Measurements from ENCODE around the gene LDLRAD4. TPM values are rescaled to one million over a fixed set of nuclear protein-coding genes. Genes with fewer than 3 reads are reported as not detected.

The LDLRAD4 gene
- total and polyA plus RNA-seq, 11 donors: 10.4 to 44.0 (median 29.6) TPM

- DNase-seq (no peak), ATAC-seq (no peak)
- Histone ChIP-seq H3K9me3 (peaks cover 0 to 23% (median 8%) of the 10 kb centered on the region in 12 donors), H3K27ac (no peak overlapping the region), H3K4me3 (no peak overlapping the region), H3K4me1 (peaks cover 0 to 18% (median 9%) of the 10 kb centered on the region in 12 donors), H3K36me3 (peaks cover 0 to 3% (median 0%) of the 10 kb centered on the region in 9 donors), H3K27me3 (no peaks in the 10 kb centered on the region)
- intact Hi-C loops (cut with DNase I): no loop called here
- WGBS, 4 donors: 75 to 84% (median 77%) methylated on average over 2 of the region's 2 CpGs
- TF ChIP-seq POLR2A (IDR thresholded peaks at IDR 0.05) (no peak), CTCF (IDR thresholded peaks at IDR 0.05) (no peak)
Observed at GRCh38 chr18:13315000-13315399, 96.4 kb downstream of the LDLRAD4 start.

GRCh38 chr18:13316063-13316462 lies 97.5 kb downstream of the LDLRAD4 start:
- Histone ChIP-seq H3K4me3 (no peak overlapping the region), H3K27me3 (no peaks in the 10 kb centered on the region), H3K36me3 (peaks cover 0 to 3% (median 0%) of the 10 kb centered on the region in 9 donors), H3K27ac (no peak overlapping the region), H3K9me3 (peaks cover 0 to 23% (median 8%) of the 10 kb centered on the region in 12 donors), H3K4me1 (peaks cover 0 to 28% (median 9%) of the 10 kb centered on the region in 12 donors)
- intact Hi-C loops (cut with DNase I): no loop called here
- 75 to 98% (median 96%) methylated on average over 3 of the region's 3 CpGs for WGBS, 4 donors
- TF ChIP-seq POLR2A (IDR thresholded peaks at IDR 0.05) (no peak), CTCF (IDR thresholded peaks at IDR 0.05) (no peak)
- DNase-seq (no peak), ATAC-seq (no peak)

GRCh38 chr18:13317801-13318200 lies 99.2 kb downstream of the LDLRAD4 start:
- intact Hi-C loops (cut with DNase I): no loop called here
- no peak overlapping the region for H3K27ac ChIP-seq
- peaks cover 0 to 28% (median 9%) of the 10 kb centered on the region in 12 donors for H3K4me1 ChIP-seq
- TF ChIP-seq POLR2A (IDR thresholded peaks at IDR 0.05): no peak
- 79 to 87% (median 83%) methylated on average over 9 of the region's 9 CpGs for WGBS, 4 donors
- no peak for ATAC-seq
- H3K4me3 ChIP-seq: no peak overlapping the region
- DNase-seq: no peak
- peaks cover 0 to 23% (median 8%) of the 10 kb centered on the region in 12 donors for H3K9me3 ChIP-seq
- H3K27me3 ChIP-seq: no peaks in the 10 kb centered on the region
- peaks cover 0 to 3% (median 0%) of the 10 kb centered on the region in 9 donors for H3K36me3 ChIP-seq

- peak; percentile 23 to 78 (median 63) for ATAC-seq
- WGBS, 4 donors: 68 to 83% (median 77%) methylated on average over 19 of the region's 19 CpGs
- Histone ChIP-seq H3K27ac (peak overlapping the region in 6 of 12 donors; percentile 22 to 61 (median 50)), H3K4me1 (peaks cover 0 to 28% (median 9%) of the 10 kb centered on the region in 12 donors), H3K4me3 (no peak overlapping the region), H3K27me3 (no peaks in the 10 kb centered on the region), H3K36me3 (peaks cover 0 to 3% (median 0%) of the 10 kb centered on the region in 9 donors), H3K9me3 (peaks cover 0 to 23% (median 8%) of the 10 kb centered on the region in 12 donors)
- TF ChIP-seq CTCF (IDR thresholded peaks at IDR 0.05) (no peak), POLR2A (IDR thresholded peaks at IDR 0.05) (no peak)
- intact Hi-C loops (cut with DNase I): no loop called here
- no peak for DNase-seq
Observed at GRCh38 chr18:13318731-13319501, 100.4 kb downstream of the LDLRAD4 start.
